Psoas muscle (tissue), 8 donors: ENCODE data around the gene SLC16A12. TPM values are rescaled to one million over a fixed set of nuclear protein-coding genes. Genes with fewer than 3 reads are reported as not detected.

Experiments
- ATAC-seq, 4 donors: fragments of 200-7000 bp; cut with Tn5 transposase; one replicate each; pipeline ENCODE4 v1.9.1; 2020; ENCODE audit warnings: moderate library complexity in 3 of 4, mild to moderate bottlenecking in 2 of 4
- DNase-seq, 2 donors: peaks; one replicate each; pipeline ENCODE4 v3.0.0-alpha.2; 2020
- H3K27ac ChIP-seq: fragments of 200-600 bp; one replicate; pipeline ENCODE4 v1.8.0; 2022
- H3K27me3 ChIP-seq, 3 donors: fragments of 200-600 bp in 1 of 3; one replicate each; pipeline versions ENCODE4 v1.6.1 to v1.8.0; 2013 to 2022; ENCODE audit warnings: low read length in 2 of 3, mild to moderate bottlenecking in 2 of 3, moderate library complexity in 1 of 3; ENCODE audit not compliant: insufficient read depth in 3 of 3
- H3K36me3 ChIP-seq, 2 donors: fragments of 200-600 bp in 1 of 2; one replicate each; pipeline versions ENCODE4 v1.6.1 to v1.8.0; 2013 to 2022; ENCODE audit warnings: low read depth in 1 of 2, mild to moderate bottlenecking in 1 of 2, moderate library complexity in 1 of 2; ENCODE audit not compliant: insufficient read depth in 1 of 2
- H3K4me1 ChIP-seq: fragments of 200-600 bp; one replicate; pipeline ENCODE4 v1.8.0; 2022
- H3K4me3 ChIP-seq: fragments of 200-600 bp; one replicate; pipeline ENCODE4 v1.8.0; 2022; ENCODE audit warnings: mild to moderate bottlenecking
- H3K9me3 ChIP-seq: fragments of 200-600 bp; one replicate; pipeline ENCODE4 v1.8.0; 2022
- CTCF ChIP-seq: fragments of 200-600 bp; IDR thresholded peaks from one replicate; pipeline ENCODE4 v1.8.0; 2022; ENCODE audit warnings: antibody characterized with exemption
- WGBS, 3 donors: extraction: QIAGEN DNeasy Blood & Tissue Kit; methylation state at CpG; one replicate each; pipeline versions ENCODE4 v1.1.6 to v1.1.7; 2013; 5-methylcytosine and 5-hydroxymethylcytosine counted together
- intact Hi-C, 2 donors: fragments of 100-400 bp; cut with DNase I; formaldehyde crosslinking; loops; one replicate each; pipeline versions ENCODE4 v1.11.0 to v1.14.2; 2022
- polyA plus RNA-seq, 3 donors: library from polyadenylated mRNA; stranded (reverse); fragments of 200-250 nt; gene quantifications; one replicate each; pipeline ENCODE4 v1.2.3, GENCODE V29; 2013
- total RNA-seq, 4 donors: library from RNA; stranded (reverse); fragmentation: NEBNext Ultra II Directional in 2 of 4; extraction: Animal tissue kit (Norgen Biotek cat#: 25700) in 2 of 4; gene quantifications; one replicate each; pipeline versions ENCODE4 v1.2.1 to v1.2.4, GENCODE V29; 2021 to 2023
- donor health status: healthy with polysubstance abuse.
- donor health status: DM: no; HTN: no; CAD: no; lungs with moderate emphysema.
- donor health status: Bipolar disorder and iron deficiency.
- donor health status: healthy.
- donor health status: DM: yes; HTN: yes; CAD: no.
- donor health status: DM: no; HTN: no; CAD: no.
- donor health status: DM: no; HTN: no; CAD: no.
- donor health status: DM: yes; HTN: yes; CAD: no.

SLC16A12 gene
- total and polyA plus RNA-seq, 7 donors, result 0.74 to 1.9 (median 1.2) TPM

- WGBS, 3 donors, result 65 to 77% (median 73%) methylated on average over 5 of the region's 5 CpGs
- TF ChIP-seq CTCF, result no peak
- Histone ChIP-seq H3K4me3 (no peak overlapping the region), H3K27me3 (no peaks in the 10 kb centered on the region), H3K4me1 (peaks cover 42% of the 10 kb centered on the region), H3K36me3 (no peaks in the 10 kb centered on the region), H3K27ac (peak overlapping the region; percentile 27), H3K9me3 (no peaks in the 10 kb centered on the region)
- DNase-seq (no peak), ATAC-seq (peak in 1 of 4 donors; percentile 29)
- intact Hi-C loops, result no loop called here
Observed at GRCh38 chr10:89390476-89391225, 144.7 kb downstream of the SLC16A12 start.

- DNase-seq, result no peak
- no peaks in the 10 kb centered on the region for H3K36me3 ChIP-seq
- intact Hi-C loops, result loop anchor here in 1 of 2 donors (5.0 kb wide), 1 partner anchor 97 kb away; no protein-coding TSS in a partner anchor
- peak; percentile 45 for TF ChIP-seq CTCF
- no peaks in the 10 kb centered on the region for H3K9me3 ChIP-seq
- H3K27ac ChIP-seq, result no peak overlapping the region
- no peak overlapping the region for H3K4me3 ChIP-seq
- peaks cover 37% of the 10 kb centered on the region for H3K4me1 ChIP-seq
- WGBS, 3 donors, result 79 to 87% (median 81%) methylated on average over 1 of the region's 1 CpG
- no peaks in the 10 kb centered on the region for H3K27me3 ChIP-seq
- no peak for ATAC-seq
Observed at GRCh38 chr10:89389254-89389653, 146.1 kb downstream of the SLC16A12 start.

GRCh38 chr10:89388806-89389205 is 146.6 kb downstream of the SLC16A12 start:
- intact Hi-C loops, result loop anchor here in 1 of 2 donors (5.0 kb wide), 1 partner anchor 97 kb away; no protein-coding TSS in a partner anchor
- Histone ChIP-seq H3K9me3 (no peaks in the 10 kb centered on the region), H3K4me3 (no peak overlapping the region), H3K4me1 (peaks cover 32% of the 10 kb centered on the region), H3K27ac (no peak overlapping the region), H3K27me3 (no peaks in the 10 kb centered on the region), H3K36me3 (no peaks in the 10 kb centered on the region)
- 70 to 73% (median 71%) methylated on average over 2 of the region's 2 CpGs for WGBS, 3 donors
- DNase-seq, result no peak
- TF ChIP-seq CTCF, result no peak
- no peak for ATAC-seq

- intact Hi-C loops, result loop anchor here in 1 of 2 donors (5.0 kb wide), 2 partner anchors 92 to 1363 kb away; no protein-coding TSS in a partner anchor
- DNase-seq, result no peak
- no peak for TF ChIP-seq CTCF
- WGBS, 3 donors, result 82 to 90% (median 85%) methylated on average over 4 of the region's 4 CpGs
- Histone ChIP-seq H3K4me3 (no peak overlapping the region), H3K4me1 (no peaks in the 10 kb centered on the region), H3K36me3 (no peaks in the 10 kb centered on the region), H3K27me3 (no peaks in the 10 kb centered on the region), H3K9me3 (no peaks in the 10 kb centered on the region), H3K27ac (no peak overlapping the region)
- ATAC-seq, result no peak
Observed at GRCh38 chr10:89384474-89385340, 150.7 kb downstream of the SLC16A12 start.
